Tibial nerve (tissue), 4 donors: ENCODE results near the gene GPC5. TPM values are rescaled to one million over a fixed set of nuclear protein-coding genes. Genes with fewer than 3 reads are reported as not detected.
A peak's percentile ranks its signal among the peaks of the same experiment; 100 is the strongest.

Experiments
- DNase-seq, 2 donors: peaks; one replicate each; pipeline ENCODE4 v3.0.0-alpha.2; 2019; ENCODE audit warnings: low spot score in 2 of 2
- H3K27ac ChIP-seq, 4 donors: fragments of 200-600 bp; sonication (generic) in 3 of 4; one replicate each; pipeline ENCODE4 v1.5.1; 2017 to 2019; ENCODE audit warnings: mild to moderate bottlenecking in 1 of 4
- H3K27me3 ChIP-seq, 2 donors: fragments of 200-600 bp; sonication (generic) in 1 of 2; one replicate each; pipeline versions ENCODE4 v1.5.1 to v1.6.0; 2017 to 2019
- H3K36me3 ChIP-seq, 3 donors: fragments of 200-600 bp; sonication (generic); one replicate each; pipeline ENCODE4 v1.5.1; 2018 to 2019
- H3K4me1 ChIP-seq, 4 donors: fragments of 200-600 bp; sonication (generic) in 3 of 4; one replicate each; pipeline ENCODE4 v1.5.1; 2017 to 2019
- H3K4me3 ChIP-seq, 4 donors: fragments of 200-600 bp; sonication (generic) in 3 of 4; one replicate each; pipeline ENCODE4 v1.5.1; 2017 to 2019; ENCODE audit warnings: mild to moderate bottlenecking in 1 of 4, moderate library complexity in 1 of 4
- H3K9me3 ChIP-seq, 4 donors: fragments of 200-600 bp; sonication (generic) in 3 of 4; one replicate each; pipeline ENCODE4 v1.5.1; 2017 to 2019
- CTCF ChIP-seq, 5 experiments: fragments of 200-600 bp in 3 of 5; fragments of 450-650 bp in 2 of 5; sonication (generic) in 3 of 5; IDR thresholded peaks; one replicate each; pipeline ENCODE4 v1.5.1; 2016 to 2019; ENCODE audit warnings: antibody characterized with exemption in 5 of 5, mild to moderate bottlenecking in 3 of 5, moderate library complexity in 2 of 5
- EP300 ChIP-seq, 2 donors: sonication (generic); formaldehyde crosslinking; IDR thresholded peaks; one replicate each; pipeline ENCODE4 v1.6.1; 2017; ENCODE audit warnings: antibody characterized with exemption in 2 of 2, mild to moderate bottlenecking in 1 of 2
- POLR2A ChIP-seq, 2 donors: fragments of 450-650 bp; IDR thresholded peaks; one replicate each; pipeline ENCODE4 v1.6.1; 2017; ENCODE audit warnings: antibody characterized with exemption in 2 of 2, mild to moderate bottlenecking in 2 of 2, moderate library complexity in 2 of 2
- WGBS, 2 donors: methylation state at CpG; one replicate each; pipeline ENCODE4 v1.1.5; 2018; 5-methylcytosine and 5-hydroxymethylcytosine counted together
- total RNA-seq, 4 donors: library from RNA; depleted of rRNA; stranded (reverse); fragments of >200 nt; gene quantifications; one replicate each; pipeline ENCODE4 v1.1.0, GENCODE V29; 2016

Gene GPC5
- total RNA-seq, 4 donors from 2014 or later: 3.7 to 5.7 (median 4.2) TPM; not detected in 1

GRCh38 chr13:92173254-92173653 lies 774.8 kb downstream of the GPC5 start:
- TF ChIP-seq EP300 (IDR thresholded peaks at IDR 0.05): no peak
- TF ChIP-seq CTCF (IDR thresholded peaks at IDR 0.05): no peak
- TF ChIP-seq POLR2A (IDR thresholded peaks at IDR 0.05): no peak
- Histone ChIP-seq H3K9me3 (no peaks in the 10 kb centered on the region), H3K36me3 (no peaks in the 10 kb centered on the region), H3K4me3 (no peak overlapping the region), H3K27ac (no peak overlapping the region), H3K4me1 (no peaks in the 10 kb centered on the region), H3K27me3 (no peaks in the 10 kb centered on the region)
- 97 to 99% methylated on average over 2 of the region's 2 CpGs for WGBS, 2 donors
- DNase-seq: no peak

- WGBS, 2 donors: 11 to 16% methylated on average over 4 of the region's 4 CpGs
- no peak overlapping the region for H3K4me3 ChIP-seq
- no peak for TF ChIP-seq EP300 (IDR thresholded peaks at IDR 0.05)
- peak in 2 of 5 experiments; percentile 11 to 13 for TF ChIP-seq CTCF (IDR thresholded peaks at IDR 0.05)
- no peak for TF ChIP-seq POLR2A (IDR thresholded peaks at IDR 0.05)
- H3K36me3 ChIP-seq: no peaks in the 10 kb centered on the region
- DNase-seq: peak in 1 of 2 donors; percentile 15
- H3K27ac ChIP-seq: no peak overlapping the region
- no peaks in the 10 kb centered on the region for H3K27me3 ChIP-seq
- no peaks in the 10 kb centered on the region for H3K4me1 ChIP-seq
- no peaks in the 10 kb centered on the region for H3K9me3 ChIP-seq
Measured at GRCh38 chr13:92175330-92175729, 776.9 kb downstream of the GPC5 start.

GRCh38 chr13:92177966-92178365 lies 779.5 kb downstream of the GPC5 start:
- no peak for DNase-seq
- no peaks in the 10 kb centered on the region for H3K36me3 ChIP-seq
- TF ChIP-seq EP300 (IDR thresholded peaks at IDR 0.05) (no peak), POLR2A (IDR thresholded peaks at IDR 0.05) (no peak), CTCF (IDR thresholded peaks at IDR 0.05) (no peak)
- H3K27me3 ChIP-seq: no peaks in the 10 kb centered on the region
- H3K9me3 ChIP-seq: no peaks in the 10 kb centered on the region
- H3K4me1 ChIP-seq: no peaks in the 10 kb centered on the region
- no peak overlapping the region for H3K27ac ChIP-seq
- H3K4me3 ChIP-seq: no peak overlapping the region
- WGBS, 2 donors: 79 to 83% methylated on average over 5 of the region's 5 CpGs

GRCh38 chr13:92179223-92179622 lies 780.8 kb downstream of the GPC5 start:
- Histone ChIP-seq H3K4me1 (no peaks in the 10 kb centered on the region), H3K9me3 (no peaks in the 10 kb centered on the region), H3K27me3 (no peaks in the 10 kb centered on the region), H3K4me3 (no peak overlapping the region), H3K36me3 (no peaks in the 10 kb centered on the region), H3K27ac (no peak overlapping the region)
- no peak for DNase-seq
- WGBS, 2 donors: 83 to 84% methylated on average over 1 of the region's 1 CpG
- no peak for TF ChIP-seq CTCF (IDR thresholded peaks at IDR 0.05)
- TF ChIP-seq POLR2A (IDR thresholded peaks at IDR 0.05): no peak
- no peak for TF ChIP-seq EP300 (IDR thresholded peaks at IDR 0.05)

GRCh38 chr13:92187378-92187989 lies 789.1 kb downstream of the GPC5 start:
- H3K27me3 ChIP-seq: no peaks in the 10 kb centered on the region
- H3K4me3 ChIP-seq: no peak overlapping the region
- H3K9me3 ChIP-seq: peaks cover 0 to 5% (median 0%) of the 10 kb centered on the region in 4 donors
- peaks cover 0 to 4% (median 0%) of the 10 kb centered on the region in 4 donors for H3K4me1 ChIP-seq
- H3K27ac ChIP-seq: no peak overlapping the region
- no peak for TF ChIP-seq EP300 (IDR thresholded peaks at IDR 0.05)
- peak; percentile 64 to 85 (median 72) for TF ChIP-seq CTCF (IDR thresholded peaks at IDR 0.05)
- DNase-seq: peak in 1 of 2 donors; percentile 56
- 0 to 3% methylated on average over 1 of the region's 1 CpG for WGBS, 2 donors
- H3K36me3 ChIP-seq: no peaks in the 10 kb centered on the region
